Measurements from ENCODE around the gene EFTUD2.

DNA sequence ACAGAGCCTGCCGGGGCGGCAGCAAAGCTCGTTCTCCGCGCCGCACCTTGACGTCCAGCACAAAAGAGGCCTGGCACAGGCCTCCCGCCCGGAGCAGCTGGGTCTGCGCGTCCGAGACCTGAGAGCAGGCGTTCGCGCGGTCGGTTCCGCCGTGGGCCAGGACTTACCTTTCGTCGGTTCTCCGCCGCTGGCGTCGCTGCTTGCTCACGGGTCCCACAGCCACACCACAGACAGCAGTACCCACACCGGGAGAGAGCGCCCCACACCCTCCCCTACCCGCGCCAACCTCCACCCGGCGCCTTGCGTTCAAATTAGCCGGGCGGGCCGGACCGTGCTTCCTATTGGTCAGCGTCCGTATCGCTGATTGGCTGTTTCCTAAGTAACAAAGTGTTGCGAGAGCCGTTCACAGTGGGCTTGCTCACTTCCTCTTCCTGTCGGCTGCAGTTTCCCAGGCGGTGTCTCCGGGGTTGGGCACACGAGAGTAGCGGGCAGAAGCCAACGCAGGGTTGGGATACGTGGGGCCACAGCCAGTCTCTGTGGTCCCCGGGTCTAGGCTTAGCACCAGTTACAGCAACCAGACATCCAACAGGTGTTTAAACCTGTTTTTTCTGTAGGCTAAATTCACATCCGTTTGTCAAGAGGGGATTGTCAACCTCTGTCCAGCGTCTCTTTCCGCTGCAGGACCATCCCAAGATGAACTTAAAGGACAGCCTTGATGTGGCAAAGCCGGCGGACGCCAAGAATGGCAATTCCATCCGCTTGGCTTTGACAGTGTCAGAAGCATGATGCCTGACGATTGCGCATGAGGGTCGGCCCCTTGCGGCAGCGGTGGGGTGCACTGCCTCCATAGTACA is 48.4 kb upstream of the EFTUD2 start, which contains the start of gene KIF18B:
- TF ChIP-seq ZNF274 (IDR thresholded peaks at IDR 0.05; ENCODE audit: low read depth, low read length) (no peak), SP1 (IDR thresholded peaks at IDR 0.05; ENCODE audit: low read depth) (peak; percentile 94), EZH2phosphoT487 (IDR thresholded peaks at IDR 0.05; ENCODE audit: borderline replicate concordance) (no peak), POLR2AphosphoS5 (IDR thresholded peaks at IDR 0.05; ENCODE audit: low read depth, low read length) (peak; percentile 98), CEBPB (IDR thresholded peaks at IDR 0.05; ENCODE audit: low read depth) (no peak; the same call in 1 of the 2 replicates), POLR2A (IDR thresholded peaks at IDR 0.05; ENCODE audit: borderline replicate concordance, extremely low read depth, insufficient read depth, insufficient read length) (peak; percentile 94), JUND (IDR thresholded peaks at IDR 0.05) (no peak), EZH2 (IDR thresholded peaks at IDR 0.05) (no peak), RAD21 (IDR thresholded peaks at IDR 0.05; ENCODE audit: low read depth) (no peak), CBX3 (IDR thresholded peaks at IDR 0.05; ENCODE audit: low read depth) (no peak), ELF1 (IDR thresholded peaks at IDR 0.05; ENCODE audit: borderline replicate concordance, low read depth) (peak; percentile 66; the same call in 1 of the 2 replicates)
- TF ChIP-seq, protein P1, sequence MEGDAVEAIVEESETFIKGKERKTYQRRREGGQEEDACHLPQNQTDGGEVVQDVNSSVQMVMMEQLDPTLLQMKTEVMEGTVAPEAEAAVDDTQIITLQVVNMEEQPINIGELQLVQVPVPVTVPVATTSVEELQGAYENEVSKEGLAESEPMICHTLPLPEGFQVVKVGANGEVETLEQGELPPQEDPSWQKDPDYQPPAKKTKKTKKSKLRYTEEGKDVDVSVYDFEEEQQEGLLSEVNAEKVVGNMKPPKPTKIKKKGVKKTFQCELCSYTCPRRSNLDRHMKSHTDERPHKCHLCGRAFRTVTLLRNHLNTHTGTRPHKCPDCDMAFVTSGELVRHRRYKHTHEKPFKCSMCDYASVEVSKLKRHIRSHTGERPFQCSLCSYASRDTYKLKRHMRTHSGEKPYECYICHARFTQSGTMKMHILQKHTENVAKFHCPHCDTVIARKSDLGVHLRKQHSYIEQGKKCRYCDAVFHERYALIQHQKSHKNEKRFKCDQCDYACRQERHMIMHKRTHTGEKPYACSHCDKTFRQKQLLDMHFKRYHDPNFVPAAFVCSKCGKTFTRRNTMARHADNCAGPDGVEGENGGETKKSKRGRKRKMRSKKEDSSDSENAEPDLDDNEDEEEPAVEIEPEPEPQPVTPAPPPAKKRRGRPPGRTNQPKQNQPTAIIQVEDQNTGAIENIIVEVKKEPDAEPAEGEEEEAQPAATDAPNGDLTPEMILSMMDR (IDR thresholded peaks at IDR 0.05 in 2 of 3, conservative IDR thresholded peaks at IDR 0.05 in 1 of 3; ENCODE audit: borderline replicate concordance in 1 of 3, insufficient read depth in 1 of 3, low read depth in 2 of 3, low read length in 2 of 3), result no peak
